ENCODE measurements around the gene KCNH5. TPM values are rescaled to one million over a fixed set of nuclear protein-coding genes. Genes with fewer than 3 reads are reported as not detected.

The KCNH5 gene
- total and polyA plus RNA-seq, 9 of the 15 experiments (the other 6 are each of a cell fraction or from before 2014, with no cell fraction given) = 1.1 to 2.4 (median 1.4) TPM

GRCh38 chr14:62980693-62981092 is 64.6 kb downstream of the KCNH5 start:
- Histone ChIP-seq H3K9me3 (replicated peaks; ENCODE audit: control insufficient read depth, insufficient read depth, low read depth, low read length) (no peaks in the 10 kb centered on the region), H3K9ac (ENCODE audit: insufficient read depth in 1 of 2, low read depth in 2 of 2, low read length in 2 of 2) (no peak overlapping the region), H3K4me1 (replicated peaks in 1 of 2; ENCODE audit: control insufficient read depth in 2 of 2, insufficient read depth in 2 of 2, low read length in 2 of 2) (no peaks in the 10 kb centered on the region), H2AFZ (ENCODE audit: low read depth, low read length) (no peak overlapping the region), H3K9me1 (ENCODE audit: control insufficient read depth, insufficient read depth, low read length) (no peaks in the 10 kb centered on the region), H3K36me3 (ENCODE audit: control insufficient read depth, insufficient read depth, low read length) (no peaks in the 10 kb centered on the region), H3K4me3 (no peak overlapping the region), H3K27me3 (ENCODE audit: control insufficient read depth in 2 of 2, insufficient read depth in 2 of 2, low read length in 2 of 2) (no peaks in the 10 kb centered on the region), H3K4me2 (ENCODE audit: insufficient read depth, low read length) (no peak overlapping the region), H3K79me2 (ENCODE audit: control insufficient read depth, insufficient read depth, low read length) (no peaks in the 10 kb centered on the region), H4K20me1 (replicated peaks; ENCODE audit: control insufficient read depth, insufficient read depth, low read length) (no peaks in the 10 kb centered on the region), H3K27ac (ENCODE audit: extremely low read depth, low read depth, low read length) (no peak overlapping the region)
- ChIA-PET CTCF (ENCODE audit: low intra/inter-chr PET ratio) (no interaction called here), POLR2A (no interaction called here)
- ATAC-seq (no peak), FAIRE-seq (no peak), DNase-seq (ENCODE audit: extremely low read depth in 1 of 4, low spot score in 3 of 4) (no peak)
- 12% methylated on average over 7 of the region's 7 CpGs for WGBS (ENCODE audit: insufficient coverage, low coverage, missing lambda C conversion rate)
- no peak for TF ChIP-seq NR2F6 (CRISPR knock-in tag; IDR thresholded peaks at IDR 0.05)
- no peak for TF ChIP-seq MGA (IDR thresholded peaks at IDR 0.05)
- intact Hi-C loops (cut with micrococcal nuclease) = no loop called here
- in situ Hi-C loops (cut with MboI) = no loop called here
- BruUV-seq (replicated peaks) = no TSS peak
